HG03565 (cell line): ENCODE data around the gene CFAP74.
A peak's percentile ranks its signal among the peaks of the same experiment; 100 is the strongest.

Experiments
- ATAC-seq: cut with Tn5 transposase; IDR thresholded peaks from one replicate; pipeline ENCODE4 v1.9.1; 2021; ENCODE audit warnings: mild to moderate bottlenecking, moderate library complexity; ENCODE audit not compliant: unreplicated experiment

The CFAP74 gene, protein sequence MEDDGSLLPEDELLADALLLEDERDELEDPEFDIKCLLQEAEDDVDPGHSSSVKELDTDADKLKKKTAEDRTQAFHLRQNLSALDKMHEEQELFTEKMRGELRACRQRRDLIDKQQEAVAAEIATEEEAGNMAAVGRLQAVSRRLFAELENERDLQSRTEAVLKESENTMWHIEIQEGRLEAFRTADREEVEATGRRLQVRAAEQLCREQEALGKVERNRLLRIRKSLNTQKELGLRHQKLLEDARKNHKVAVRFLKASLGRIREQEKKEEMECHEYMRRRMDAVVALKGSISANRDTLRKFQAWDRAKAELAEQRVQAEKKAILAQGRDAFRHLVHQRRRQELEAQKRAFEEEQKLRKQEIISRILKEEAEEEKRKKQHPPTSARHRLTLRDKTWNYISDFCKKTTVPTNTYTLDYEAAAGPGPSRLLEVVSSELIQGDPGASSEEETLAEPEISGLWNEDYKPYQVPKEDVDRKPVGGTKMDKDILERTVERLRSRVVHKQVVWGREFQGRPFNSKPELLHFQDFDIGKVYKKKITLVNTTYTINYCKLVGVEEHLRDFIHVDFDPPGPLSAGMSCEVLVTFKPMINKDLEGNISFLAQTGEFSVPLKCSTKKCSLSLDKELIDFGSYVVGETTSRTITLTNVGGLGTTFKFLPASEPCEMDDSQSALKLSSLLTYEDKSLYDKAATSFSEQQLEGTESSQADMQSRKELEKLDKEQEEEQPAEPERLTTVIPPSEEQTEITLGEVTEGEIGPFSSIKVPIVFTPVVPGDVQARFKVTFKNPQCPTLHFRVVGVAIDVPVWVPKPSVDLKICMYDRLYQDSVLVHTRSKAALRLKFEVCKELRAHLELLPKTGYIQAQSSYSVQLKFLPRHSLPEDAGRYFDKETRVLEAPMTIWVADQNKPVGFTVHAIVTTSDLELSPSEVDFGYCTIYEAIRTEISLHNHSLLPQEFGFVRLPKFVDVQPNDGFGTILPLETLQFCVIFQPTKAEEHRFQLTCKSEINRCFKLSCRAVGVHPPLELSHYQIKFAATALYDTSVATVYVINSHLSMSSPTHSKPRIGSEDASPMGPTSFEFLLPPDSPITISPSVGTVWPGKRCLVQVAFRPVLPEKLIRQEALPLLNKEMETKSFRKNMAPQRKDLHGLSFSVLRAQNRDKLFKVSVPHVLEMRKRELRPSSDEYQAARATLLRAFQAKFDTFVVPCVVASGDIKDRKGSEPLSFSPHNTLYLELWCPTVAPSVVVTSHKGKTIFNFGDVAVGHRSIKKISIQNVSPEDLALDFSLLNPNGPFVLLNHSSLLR (N-terminal part only)

DNA sequence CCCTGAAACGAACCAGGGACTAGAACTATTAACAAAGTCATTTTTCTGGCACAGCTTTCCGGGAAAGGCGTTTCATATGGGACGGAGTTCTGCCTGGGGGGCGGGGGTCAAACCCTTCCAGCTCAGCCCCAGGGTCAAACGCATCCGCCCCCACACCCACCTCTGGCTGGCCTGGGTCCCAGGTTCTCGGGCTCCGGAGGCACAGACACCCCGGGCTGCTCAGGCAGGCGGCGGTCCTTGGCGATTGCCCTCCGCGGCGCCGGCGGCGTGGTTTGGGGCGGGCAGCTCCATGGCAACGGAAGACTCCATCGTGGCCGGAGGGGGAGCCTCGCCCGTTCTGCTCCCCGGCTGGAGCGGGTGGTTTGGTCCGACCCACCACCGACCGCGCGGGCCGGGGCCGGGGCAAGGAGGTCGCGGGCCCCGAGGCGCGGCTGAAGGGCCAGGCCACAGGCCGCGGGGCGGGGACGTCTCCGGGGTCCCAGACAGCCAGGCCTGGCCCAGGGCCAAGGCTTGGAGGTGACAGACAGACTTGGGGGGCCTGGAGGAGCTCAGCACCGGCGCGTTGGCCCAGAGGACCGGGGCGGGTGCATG lies at the start of gene CFAP74:
TSS of gene CFAP74 (minus strand) at position 246 of the 591 bp plus-strand sequence. CDS start 12,830 bp downstream, outside the sequence.
- no peak for ATAC-seq

DNA sequence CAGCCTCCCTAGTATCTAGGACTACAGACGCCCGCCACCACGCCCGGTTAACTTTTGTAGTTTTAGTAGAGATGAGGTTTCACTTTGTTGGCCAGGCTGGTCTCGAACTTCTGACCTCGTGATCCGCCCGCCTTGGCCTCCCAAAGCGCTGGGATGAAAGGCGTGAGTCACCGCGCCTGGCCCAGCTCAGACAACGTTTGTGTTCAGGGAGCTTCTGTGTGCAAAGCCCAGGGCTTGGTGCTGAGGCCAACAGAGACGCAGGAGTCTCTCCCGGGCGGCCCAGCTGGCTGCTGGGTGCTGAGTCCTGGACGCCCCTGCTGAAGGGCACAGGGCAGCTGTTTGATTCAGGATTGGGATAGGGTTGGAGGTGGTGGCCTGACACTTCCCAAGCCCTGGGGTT lies 49.6 kb upstream of the CFAP74 start:
- no peak for ATAC-seq

DNA sequence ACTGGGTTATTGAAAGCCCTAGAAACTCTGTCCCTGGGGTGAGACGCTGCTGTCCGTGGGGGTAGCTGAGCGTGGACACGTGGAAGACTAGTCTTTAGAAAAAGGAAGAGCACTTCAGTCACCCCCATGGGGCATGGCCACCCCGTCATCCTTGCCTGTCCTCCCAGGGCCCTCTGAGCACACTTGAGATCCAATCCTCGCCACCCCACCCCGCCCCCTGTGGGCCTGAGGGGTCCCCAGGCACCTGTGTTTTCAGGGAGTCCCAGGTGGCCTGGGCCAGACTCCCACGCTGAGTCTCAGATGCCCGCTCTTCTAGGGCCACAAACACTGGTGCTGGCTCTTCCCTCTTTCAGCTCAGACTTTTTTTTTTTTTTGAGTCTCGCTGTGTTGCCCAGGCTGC lies 49.2 kb upstream of the CFAP74 start:
- ATAC-seq = no peak

DNA sequence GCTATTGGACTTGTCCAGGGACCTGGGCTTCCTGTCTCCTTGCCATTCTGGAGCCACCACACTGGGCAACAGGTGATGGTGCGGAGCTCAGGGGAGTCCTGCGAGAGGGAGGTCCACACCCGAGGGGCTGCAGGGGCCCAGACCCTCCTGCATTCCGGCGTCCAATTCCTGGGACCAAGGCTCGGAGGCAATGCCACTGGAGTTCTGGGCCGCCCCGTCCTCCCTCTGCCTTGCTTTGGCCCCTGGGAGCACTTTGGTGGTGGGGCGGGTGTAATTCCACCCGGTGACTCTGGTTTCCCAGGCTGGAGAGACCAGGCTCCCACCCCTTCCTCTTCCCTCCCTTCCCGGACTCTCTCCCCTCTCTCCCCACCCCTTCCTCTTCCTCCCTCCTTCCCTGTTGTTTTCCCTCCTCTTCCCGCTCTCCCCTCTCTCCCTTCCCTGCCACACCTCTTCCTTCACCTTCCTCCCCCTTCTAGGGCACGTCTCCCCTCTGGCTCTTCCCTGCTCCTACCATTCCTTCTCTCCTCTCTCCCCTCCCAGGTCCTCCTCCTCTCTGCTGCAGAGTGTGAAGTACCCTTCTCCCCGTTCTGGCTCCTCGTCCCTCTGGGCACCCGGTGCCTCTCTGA lies 48.6 kb upstream of the CFAP74 start:
- no peak for ATAC-seq

DNA sequence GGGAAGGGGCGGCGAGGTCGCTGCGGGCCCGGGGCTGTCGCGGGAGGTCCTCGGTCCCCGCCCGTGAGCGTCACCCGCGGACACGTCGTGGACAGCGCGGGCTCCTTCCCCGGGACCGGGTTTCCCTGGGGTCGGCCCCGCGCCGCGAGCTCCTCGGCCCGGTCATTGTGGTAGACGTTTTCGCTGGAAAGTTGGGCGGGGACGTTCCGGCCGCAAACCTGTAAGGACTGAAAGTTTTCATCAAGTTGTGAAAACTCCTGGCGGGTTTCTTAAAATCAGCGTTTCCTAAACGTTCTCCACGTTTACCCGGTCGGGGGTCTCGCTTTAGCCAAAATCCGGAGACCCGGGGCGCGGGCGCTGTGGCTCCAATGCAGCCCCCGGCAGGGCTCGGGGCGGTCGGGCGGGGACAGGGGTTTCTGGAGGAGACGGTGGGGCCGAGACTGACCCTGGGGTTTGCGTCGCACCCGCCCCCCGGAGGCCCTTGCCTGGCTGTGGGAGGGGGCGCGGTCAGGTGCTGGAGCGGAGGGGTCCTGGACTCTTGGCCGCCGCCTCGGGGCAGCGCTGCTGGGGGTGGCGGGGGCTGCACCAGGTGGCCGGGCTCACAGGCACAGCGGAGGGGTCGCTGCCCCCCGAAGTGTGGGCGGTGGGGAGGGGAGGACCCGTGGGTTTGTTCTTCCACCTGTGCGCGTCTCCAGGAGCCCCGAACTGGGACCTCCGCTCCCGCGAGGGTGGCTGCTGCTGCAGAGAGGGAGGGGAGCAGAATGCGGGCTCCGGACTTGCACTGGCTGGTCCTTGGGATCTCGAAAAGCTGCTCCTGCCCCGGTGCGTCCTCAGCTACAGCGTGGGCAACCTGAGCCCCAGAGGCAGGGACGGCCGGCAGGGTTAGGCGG lies 47.5 kb upstream of the CFAP74 start:
- ATAC-seq = no peak

DNA sequence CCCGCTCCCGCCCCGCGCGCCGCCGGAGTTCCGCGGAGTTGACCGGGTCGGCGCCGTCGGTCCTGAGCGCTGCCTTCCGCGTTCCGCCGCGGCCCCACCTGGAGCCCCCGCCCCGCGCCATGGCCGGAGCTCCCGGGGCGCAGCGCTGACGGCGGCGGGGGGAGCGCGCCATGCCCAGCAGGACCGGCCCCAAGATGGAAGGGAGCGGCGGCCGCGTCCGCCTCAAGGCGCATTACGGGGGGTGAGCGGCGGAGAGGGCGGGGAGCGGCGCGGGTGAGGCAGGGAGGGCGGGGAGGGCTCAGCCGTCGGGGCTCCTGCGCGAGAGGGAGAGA lies 46.8 kb upstream of the CFAP74 start:
- ATAC-seq = no peak

DNA sequence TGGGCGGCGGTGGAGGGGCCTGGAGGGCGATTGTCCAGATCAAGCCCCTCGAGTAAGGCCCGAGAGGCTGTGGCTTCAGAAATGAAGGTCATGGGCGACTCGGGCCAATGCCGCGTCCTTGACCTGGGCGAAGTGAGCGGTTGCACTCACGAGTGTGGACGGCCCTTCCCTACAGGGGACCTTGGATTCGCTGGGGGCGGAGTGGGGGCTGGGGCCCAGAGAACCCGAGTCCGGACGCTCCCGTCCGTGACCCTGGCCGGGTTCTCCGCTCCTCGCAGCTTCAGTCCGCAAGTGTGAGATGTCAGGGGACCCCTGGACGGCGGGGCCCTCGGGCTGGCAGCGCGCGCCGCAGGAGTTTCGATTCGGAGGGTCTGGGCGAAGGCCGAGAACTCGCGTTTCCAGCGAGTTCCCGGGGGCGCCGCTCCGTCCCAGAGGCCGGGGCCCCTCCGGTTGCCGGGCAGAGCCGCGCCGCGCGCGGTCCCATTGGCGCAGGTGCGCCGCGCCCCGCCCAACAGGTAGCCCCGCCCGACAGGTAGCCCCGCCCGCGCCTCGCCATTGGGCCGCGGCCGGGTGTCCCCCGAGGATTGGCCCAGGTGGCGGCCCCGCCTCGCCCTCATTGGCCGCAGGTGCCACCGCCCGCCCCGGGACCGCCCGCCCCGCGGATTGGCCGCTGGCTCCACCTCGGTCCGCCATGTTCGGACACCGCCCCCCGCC lies 46.3 kb upstream of the CFAP74 start, which contains the start of gene PRKCZ:
TSS of gene PRKCZ (plus strand) at position 694 of the 714 bp plus-strand sequence. CDS start 220 bp downstream, outside the sequence.
- peak; percentile 49 for ATAC-seq

DNA sequence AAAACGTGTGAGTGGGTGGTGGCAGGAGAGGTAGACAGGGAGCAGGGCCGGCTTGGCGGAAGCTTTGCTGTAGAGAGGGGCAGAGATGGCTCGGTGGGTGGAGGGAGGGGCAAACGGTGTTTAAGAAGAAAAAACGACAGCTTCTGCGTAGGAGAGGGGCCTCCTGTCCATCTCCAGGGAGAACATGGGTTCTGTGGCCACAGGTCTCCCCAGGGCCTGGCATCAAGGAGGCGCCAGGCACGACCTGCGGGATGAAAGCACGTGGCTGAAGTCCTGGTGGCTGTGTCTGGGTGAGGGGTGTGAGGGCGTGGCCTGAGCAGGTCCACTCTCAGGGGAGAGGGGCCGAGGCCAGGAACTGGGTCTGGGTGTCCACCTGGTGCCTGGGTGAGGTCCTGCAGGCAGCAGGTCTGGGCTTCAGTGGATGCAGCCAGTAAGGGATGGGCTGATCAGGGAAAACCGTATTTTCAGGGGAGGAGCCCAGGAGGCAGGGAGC lies 45.7 kb upstream of the CFAP74 start:
- no peak for ATAC-seq

DNA sequence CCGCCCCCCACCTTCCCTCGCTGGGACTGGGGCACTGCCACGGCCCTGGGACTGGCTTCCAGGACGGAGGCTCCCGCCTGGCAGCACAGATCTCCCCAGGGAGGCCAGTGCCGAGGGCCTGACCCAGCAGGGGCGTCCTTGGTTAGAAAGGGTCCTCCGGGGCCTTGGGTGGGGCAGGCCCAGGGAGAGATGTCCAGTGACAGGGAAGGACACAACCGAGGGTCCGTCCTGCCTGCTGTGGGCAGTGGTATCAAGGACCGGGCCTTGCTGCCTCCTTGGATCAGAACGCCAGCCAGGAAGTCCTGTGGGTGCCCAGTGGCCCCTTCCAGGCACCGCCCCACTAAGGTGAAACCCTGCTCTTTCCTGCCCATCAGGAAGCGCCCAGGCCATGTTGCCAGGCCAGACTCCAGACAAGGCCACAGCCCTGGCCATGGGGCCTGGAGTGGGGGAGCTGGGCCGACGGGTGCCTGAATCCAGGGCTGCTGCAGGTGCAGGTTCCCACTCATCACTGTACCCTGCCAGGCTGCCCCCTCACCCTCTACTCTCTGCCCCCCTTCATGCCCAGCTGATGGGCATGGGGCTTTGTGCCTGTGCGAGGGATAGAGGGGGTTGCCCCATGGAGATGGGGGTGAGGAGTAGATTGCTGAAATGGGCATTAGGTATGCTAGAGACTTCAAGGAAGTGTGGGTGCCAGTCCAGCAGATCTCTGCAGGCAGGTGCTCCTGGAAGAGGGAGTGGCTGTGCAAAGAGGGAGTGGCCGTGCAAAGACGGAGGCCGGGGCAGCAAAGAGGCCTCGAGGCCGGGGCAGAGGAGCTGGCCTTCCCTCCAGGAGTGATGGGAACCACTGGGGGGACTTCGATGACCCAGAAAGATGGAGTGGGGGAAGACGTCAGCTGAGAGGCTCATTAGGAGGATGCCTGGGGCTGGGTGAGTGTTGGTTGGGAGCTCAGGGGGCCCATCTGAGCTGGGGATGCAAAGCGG lies 44.5 kb upstream of the CFAP74 start:
- no peak for ATAC-seq

DNA sequence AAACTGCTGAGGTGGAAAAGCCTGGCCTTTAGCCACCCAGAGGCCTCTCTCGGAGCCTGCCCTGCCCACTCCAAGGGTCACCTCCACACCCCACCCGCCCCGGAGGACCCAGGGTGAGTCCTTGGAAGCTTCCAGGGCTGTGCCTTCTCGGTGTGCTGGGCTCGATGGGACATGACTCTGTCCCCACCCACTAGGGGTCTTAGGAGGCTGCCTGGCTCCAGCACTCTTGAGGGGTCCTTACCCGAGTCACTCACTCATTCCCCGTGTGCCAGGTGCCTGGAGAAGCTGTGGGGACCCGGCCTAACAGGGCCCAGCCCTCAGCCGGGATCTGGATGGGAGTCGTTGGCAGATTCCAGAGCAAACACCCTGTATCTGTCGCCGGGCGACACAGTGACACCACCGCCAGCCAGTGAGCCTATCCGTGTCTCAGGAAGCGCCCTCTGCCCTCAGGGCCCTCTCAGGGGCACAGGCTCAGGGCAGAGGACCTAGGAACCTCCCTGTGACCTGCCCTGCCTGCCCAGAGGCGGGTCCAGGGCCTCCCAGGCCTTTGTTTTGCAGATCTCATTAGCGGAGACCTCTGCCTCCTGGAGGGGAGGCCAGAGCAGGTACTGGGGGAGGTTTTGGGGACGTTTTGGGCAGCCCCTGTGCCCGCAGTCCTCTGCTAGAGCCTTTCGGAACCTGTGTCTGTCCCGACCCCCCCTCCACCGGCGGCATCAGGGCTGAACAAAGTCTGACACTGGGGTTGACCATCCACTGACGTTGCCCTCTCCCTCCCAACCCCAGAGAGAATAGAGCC lies 43.6 kb upstream of the CFAP74 start:
- no peak for ATAC-seq

DNA sequence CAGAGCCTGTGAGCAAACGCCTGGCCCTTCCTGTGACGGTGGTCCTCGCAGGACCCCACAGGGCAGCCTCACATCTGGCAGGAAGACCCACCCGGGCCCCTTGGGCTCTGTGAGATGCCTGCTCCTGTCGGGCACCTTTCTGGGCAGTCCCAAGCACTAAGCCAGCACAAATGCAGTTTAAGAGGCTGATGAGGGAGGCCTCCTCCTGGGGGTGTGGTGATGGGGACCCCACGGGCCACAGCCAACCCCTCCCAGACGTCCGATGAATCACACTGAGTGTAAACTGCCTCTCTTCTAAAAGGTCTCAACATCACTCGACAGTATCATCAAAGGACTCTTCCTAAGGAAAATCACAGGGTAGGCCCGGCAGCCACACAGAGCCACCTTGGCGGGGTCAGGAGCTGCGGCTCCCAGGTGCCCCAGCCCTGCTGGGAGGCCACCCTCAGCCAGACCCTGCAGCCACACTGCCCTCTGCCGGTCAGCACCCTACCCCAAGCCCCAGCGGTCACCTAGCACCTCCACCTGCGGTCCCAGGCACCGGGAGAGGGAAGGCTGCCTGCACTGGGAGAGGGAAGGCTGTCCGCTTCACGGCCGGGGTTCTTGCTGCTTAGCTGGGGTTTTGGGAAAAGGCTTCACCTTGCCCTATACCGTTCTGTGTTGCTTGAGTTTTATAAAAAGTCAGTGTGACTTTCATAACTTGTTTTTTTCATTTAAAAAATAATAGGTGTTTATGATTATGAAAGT lies 42.8 kb upstream of the CFAP74 start:
- no peak for ATAC-seq

DNA sequence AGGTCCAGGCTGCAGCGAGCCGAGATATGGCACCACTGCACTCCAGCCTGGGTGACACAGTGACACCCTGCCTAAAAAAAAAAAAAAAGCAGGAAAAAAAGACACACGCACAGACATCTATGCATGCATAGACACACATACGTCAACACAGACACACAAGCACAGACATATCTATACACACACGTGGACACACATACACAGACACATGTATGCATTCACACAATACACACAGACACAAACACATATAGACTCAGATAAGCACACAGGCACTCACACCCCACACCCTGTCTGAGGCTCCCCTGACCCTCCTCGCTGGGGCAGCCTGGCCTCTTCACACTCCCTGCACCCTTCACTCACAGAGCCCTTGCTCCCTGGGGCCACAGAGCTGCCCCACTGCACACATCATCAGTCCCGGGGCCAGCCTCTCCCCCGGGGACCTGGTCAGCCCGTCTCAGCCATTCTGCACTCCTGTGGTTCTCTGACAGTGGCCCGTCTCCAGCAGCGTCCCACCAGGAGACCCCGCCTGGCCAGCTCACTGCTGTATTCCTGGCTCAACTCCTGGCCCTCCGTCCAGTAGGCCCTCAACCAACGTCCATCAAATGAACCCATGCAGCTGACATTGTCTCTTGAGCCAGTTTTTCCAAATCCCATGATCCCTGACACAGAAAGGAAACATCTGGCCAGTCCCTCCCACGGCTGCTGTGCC lies 42.0 kb upstream of the CFAP74 start:
- no peak for ATAC-seq

DNA sequence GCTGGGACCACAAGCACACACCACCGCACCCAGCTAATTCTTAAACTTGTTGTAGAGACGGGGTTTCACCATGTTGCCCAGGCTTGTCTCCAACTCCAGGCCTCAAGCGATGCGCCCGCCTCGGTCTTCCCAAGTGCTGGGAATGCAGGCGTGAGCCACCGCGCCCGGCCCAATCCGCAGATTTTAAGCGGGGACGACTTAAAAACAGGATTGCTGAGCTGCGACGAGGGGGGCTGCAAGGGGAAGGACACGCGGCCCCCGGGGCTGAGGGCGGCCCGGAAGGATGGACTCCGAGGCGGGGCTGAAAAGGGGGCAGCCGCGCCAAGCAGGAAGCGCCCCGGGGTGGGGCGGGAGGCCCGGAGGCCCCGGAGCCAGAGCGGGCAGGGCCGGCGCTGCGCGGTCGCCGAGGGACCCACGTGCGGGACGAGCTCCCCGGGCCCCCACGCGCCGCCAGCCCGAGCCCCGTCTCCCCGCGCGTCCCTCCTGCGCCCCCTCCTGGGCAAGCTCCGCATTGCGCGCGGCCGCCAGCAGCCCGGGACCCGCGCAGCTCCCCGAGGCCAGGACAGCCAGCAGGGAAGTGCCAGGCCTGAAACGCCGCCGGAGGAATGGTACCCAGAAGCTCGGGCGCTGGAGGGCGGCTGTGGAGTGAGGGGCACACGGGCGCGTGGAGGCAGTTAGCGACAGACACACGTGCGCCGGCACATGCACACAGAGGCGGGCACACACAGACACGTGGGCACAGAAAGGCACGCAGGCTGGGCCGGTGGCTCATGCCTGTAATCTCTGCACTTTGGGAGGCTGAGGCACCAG lies 41.1 kb upstream of the CFAP74 start:
- ATAC-seq = no peak

DNA sequence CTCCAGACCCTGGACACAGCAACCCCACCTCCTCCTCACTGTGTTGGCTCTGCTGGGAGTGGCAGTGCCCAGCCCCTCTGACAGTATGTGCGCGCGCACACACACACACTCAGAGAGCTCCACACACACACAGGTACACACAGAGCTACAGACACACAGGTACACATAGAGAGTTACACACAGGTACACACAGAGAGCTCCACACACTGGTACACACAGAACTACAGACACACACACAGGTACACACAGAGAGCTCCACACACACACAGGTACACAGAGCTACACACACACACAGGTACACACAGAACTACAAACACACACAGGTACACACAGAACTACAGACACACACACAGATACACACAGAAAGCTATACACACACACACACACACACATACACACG lies 40.3 kb upstream of the CFAP74 start:
- ATAC-seq = no peak
